GM18870 (cell line): Measurements from ENCODE around the gene NPIPA3.
"Not testable (repeated sequence)": the region's sequence is repeated elsewhere in the genome, so short reads cannot be mapped to it uniquely, and the experiment has no call there.

Source experiments
- ATAC-seq: cut with Tn5 transposase; IDR thresholded peaks from one replicate; pipeline ENCODE4 v1.9.1; 2021; ENCODE audit warnings: moderate library complexity; ENCODE audit not compliant: unreplicated experiment

NPIPA3 gene

DNA sequence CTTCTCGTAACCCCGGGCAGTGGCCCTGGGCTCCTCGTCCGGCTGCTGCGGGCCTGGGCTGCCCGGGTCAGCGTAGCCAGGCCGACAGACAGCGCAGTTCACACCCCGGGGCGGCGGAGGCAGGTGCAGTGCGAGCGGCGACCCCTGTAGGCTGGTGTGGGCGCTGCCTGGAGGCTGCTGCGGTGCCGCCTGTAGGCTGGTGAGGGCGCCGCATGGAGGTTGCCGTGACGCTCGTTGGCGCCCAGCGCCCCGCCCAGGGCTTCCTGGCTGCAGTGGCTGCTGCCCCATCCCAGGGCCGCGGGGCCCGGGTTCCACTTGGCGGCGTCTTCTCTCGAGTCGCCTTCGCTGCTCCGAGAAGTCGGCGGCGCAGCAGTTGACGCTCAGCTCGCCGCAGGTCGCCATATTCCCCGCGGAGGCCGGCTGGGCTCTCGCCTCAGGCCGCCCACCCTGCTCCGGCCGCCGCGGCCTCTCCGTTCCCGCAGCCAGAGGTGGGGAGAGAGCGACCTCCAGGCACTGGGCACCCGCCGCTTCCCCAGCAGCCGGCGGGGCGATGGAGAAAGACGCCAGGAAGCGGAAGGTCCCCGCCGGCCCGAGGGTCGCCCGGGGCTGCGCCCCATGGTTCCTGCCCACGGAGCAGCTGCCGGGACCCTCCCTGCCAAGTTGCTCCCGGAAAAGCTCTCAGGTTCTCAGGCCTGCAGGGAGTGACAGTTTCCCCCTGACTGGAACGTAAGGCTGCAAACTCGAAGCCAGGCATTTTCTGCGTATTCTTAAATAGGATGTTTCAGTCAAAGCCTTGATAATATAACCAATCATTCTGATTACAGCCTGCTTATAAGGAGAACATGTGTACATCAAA, at the start of gene NPIPA3:
Gene NPIPA3, plus strand, starts transcription at position 256 of the 856 bp plus-strand sequence. CDS start 5,533 bp downstream, outside the sequence.
- peak; percentile 75 for ATAC-seq

DNA sequence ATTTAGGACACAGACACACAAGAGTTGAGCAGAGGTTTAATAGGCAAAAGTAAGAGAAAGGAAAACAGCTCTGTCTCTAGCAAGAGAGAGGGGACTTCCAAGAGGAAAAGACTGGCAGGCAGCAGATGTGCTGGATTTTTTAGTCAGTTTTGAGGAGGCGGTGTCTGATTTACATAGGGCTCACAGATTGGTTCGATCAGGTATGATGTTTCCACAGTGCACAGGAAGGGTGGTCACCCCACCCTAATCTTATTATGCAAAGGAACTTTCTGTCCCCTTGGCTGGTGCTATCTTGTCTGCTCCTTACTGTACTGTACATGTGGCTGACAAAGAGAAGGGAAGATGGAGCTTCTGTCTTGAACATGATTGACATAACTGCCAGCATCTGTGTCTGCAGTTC, 45.1 kb upstream of the NPIPA3 start:
- ATAC-seq, result peak; percentile 64

DNA sequence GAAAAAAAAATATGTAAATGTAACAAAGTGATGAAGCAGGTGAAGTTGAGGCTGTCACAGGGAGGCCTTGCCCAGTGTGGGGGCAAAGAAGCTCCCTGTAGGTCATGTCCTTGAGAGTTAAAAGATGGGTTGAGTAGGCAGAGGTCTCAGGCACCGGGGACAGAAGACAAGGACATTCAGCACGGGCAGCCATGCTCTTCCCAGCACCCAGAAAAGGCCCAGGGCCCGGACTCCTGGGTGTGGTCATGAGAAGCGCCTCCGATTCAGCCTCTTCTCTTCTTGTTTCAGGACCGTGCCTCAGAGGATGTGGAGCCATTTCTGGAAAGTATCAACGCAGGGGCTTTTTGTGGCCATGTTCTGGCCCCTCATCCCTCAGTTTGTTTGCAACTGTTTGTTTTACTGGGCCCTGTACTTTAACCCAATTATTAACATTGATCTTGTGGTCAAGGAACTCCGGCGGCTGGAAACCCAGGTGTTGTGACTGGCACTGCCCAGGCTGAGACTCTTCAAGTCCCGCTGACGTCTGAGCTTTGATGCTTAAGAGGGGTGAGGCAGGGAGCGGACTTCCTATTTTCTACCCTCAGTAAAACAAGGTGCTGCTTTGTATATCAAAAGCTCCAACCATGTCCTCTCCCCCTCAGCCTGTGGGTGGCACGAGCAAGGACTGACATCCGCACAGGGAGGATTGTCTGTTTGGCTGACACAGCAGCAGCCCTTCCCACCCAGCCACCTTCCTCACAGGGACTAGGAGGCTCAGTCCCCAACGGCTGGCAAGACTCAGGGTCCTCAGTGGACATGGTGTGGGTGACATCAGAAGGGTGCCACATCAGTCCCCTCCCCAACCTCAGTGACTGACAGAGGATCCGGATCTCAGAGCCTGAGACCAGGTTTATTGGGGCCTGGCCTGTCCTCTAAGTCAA, 35.6 kb upstream of the NPIPA3 start:
- no peak for ATAC-seq

DNA sequence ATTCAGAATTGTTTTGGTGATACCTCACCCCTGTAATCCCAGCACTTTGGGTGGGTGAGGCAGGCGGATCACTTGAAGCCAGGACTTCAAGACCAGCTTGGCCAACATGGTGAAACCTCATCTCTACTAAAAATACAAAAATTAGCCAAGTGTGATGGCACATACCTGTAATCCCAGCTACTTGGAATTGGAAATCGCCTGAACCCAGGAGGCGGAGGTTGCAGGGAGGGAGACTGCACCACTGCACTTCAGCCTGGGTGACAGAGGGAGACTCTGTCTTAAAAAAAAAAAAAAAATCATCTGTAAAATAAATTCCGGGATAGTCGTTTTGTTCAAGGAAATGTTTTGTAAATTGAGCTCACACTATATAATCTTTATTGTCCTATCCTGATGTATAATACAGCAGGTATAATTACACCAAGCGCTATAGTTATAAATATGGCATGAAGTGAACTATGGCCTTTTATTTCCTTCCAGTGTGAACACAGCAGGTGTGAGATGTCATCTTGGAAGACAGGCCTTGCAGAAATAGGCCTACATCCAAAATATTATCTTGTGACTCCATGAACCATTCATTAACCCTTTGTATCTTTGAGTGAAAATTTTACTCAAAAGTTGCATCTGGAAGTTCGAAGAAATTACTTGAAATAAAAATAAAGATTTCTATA, 34.5 kb upstream of the NPIPA3 start:
- no peak for ATAC-seq

DNA sequence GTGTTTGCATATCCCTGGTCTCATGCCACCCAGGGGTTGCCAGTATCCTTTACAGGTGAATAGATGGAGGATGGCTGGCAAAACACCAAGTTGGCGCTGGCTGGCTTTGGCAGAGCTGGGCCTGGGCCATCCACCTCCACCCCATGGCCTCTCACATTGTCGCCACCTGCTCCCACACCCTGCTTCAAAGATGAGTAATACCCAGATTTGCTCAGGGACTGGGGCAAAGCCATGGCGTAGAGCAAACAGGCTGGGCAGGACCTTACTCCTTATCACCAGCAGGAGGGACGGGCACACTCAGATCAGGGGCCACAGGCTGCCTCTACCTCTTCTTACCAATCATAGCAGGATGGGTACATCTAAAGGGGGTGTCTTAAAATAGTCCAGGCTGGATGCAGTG, 33.4 kb upstream of the NPIPA3 start:
- no peak for ATAC-seq

DNA sequence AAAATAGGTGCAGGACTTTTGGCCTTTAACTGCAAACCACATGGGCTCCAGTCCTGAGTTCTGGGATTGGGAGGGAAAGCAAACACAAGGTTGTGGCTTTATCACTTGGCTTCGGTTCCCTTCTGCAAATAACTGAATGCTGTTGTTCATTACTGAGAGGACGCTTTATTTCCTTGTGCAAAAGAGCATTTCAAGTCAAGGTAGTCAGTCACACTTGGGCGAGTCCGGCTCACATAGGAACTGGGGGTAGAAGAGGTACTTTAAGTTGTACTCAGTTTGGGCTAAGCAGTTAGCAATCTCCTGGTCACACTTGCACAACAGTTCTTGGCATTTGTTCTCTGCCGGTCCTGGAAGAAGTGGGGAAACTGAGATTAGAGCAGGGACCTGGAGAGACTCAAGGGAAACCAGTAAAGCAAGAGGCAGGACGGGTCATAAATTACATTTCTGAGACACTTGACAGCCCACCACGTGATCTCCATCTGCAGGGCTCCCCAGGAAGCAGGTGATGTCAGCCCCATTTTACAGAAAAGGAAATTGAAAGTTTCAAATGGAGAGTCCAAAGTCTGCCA, 30.7 kb upstream of the NPIPA3 start:
- ATAC-seq, result no peak

DNA sequence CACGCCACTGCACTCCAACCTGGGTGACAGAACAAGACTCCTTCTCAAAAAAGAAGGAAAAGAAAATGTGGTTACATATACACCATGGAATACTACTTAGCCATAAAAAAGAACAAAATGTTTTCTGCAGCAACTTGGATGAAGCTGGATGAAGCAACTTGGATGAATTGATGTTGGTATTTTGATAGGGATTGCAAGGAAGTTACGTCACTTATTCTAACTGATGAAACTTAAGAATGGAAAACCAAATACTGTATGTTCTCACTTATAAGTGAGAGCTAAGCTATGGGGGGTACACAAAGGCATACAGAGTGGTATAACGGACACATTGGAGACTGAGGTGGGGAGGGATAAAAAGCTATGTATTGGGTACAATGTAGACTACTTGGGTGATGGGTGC, 26.6 kb upstream of the NPIPA3 start:
- ATAC-seq, result no peak

DNA sequence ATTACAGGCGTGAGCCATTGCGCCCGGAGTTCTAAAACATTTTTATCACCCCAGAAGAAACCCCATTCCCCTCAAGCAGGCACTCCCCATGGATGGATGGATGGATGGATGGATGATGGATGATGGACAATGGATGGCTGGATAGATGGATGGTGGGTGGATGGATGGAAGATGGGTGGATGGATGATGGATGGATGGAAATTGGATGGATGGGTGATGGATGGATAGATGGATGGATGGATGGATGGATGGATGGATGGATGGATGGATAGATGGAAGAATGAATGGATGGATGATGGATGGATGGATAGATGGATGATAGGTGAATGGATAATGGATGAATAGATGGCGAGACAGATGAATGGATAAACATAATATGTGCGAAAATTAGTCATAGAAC, 25.6 kb upstream of the NPIPA3 start:
- ATAC-seq, result no peak

DNA sequence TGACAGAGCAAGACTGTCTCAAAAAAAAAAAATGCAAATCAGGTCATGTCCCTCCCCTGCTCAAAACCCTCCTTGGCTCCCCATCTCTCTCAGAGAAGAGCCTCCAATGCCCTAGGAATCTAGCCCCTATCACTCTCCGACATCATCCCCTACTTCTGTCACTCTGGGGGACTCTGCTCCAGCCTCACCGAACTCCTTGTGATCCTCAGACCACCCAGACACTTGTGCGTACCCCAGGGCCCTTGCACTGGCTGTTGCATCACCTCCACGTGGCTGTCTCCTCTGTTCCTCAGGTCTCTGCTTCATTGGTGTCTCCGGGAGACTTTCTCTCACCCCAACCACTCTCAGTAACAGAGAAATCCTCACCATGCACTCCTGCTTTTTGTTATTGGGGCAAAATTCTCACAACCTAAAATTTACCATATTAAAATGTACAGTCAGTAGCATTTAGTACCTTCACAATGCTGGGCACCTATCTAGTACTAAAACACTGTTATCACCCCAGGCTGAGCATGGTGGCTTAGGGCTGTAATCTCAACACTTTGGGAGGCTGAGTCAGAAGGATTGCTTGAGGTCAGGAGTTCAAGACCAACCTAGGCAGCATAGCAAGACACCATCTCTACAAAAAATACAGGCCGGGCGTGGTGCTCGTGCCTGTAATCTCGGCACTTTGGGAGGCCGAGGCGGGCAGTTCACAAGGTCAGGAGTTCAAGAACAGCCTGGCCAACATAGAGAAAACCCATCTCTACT, 24.3 kb upstream of the NPIPA3 start:
- ATAC-seq, result no peak

DNA sequence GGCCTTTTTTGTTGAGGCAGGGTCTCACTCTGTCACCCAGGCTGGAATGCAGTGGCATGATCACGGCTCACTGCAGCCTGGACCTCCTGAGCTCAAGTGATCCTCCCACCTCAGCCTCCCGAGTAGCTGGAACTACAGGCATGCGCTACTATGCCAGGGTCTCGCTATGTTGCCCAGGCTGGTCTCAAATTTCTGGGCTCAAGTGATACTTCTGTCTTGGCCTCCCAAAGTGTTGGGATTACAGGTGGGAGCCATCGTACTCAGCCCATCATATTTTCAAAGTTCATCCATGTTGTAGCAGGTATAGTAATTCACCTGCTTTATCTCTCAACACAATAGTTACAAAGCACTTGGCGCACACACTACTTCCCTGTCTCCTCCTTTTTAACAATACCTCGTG, 22.8 kb upstream of the NPIPA3 start:
- not testable (repeated sequence) for ATAC-seq

DNA sequence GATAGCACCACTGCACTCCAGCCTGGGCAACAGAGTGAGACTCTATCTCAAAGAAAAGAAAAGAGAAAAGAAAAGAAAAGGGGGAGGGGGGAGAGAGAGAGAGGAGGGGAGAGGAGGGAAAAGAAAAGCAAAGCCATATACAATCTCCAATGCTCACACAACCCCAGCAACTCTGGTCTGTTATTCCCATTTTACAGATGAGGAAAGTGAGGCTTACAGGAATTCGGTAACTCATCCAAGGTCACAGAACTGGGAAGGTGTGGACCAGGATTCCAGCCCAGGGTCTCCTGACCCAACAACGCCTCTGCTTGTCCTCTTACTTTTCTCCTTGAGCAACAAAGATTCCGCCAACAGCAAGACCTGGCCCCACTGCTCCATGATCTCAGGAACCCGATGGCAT, 22.1 kb upstream of the NPIPA3 start:
- ATAC-seq, result no peak

DNA sequence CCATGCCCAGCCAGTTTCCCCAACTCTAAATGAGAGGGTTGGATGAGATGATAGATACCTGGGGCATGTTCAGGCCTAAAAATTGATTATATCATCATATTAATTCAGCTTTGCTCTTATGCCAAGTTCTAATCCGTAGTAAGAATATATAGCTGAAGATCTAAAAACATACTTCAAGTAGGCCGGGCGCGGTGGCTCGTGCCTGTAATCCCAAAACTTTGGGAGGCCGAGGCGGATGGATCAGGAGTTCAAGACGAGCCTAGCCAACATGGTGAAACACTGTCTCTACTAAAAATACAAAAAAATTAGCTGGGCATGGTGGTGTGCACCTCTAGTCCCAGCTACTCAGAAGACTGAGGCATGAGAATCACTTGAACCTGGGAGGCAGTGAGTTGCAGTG, 21.1 kb upstream of the NPIPA3 start:
- ATAC-seq, result no peak

DNA sequence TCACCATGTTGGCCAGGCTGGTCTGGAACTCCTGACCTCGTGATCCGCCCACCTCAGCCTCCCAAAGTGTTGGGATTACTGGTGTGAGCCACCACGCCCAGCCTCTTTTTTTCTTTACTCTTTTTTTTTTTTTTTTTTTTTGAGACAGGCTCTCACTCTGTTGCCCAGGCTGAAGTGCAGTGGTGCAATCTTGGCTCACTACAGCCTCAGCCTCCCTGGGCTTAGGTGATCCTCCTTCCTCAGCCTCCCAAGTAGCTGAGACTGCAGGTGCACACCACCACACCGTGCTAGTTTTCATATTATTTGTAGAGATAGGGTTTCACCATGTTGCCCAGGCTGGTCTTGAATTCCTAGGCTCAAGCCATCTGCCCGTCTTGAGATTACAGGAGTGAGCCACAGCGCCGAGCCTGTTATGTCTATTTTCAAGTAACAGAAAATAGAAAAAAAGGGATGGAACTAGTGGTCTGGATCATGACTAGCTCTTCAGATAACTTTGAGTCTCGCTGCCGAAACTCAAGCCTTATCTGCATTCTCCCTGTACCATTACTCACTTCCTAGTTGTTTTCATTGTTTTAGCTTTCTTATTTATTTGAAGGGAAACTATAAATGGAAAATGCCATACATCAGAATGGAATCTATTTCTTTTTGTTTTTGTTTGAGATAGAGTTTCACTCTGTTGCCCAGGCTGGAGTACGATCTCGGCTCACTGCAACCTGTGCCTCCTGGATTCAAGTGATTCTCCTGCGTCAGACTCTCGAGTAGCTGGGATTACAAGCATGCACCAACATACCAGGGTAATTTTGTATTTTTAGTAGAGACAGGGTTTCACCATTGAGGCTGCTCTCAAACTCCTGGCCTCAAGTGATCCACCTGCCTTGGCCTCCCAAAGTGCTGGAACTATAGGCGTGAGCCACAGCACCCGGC, 17.1 kb upstream of the NPIPA3 start:
- ATAC-seq, result not testable (repeated sequence)

DNA sequence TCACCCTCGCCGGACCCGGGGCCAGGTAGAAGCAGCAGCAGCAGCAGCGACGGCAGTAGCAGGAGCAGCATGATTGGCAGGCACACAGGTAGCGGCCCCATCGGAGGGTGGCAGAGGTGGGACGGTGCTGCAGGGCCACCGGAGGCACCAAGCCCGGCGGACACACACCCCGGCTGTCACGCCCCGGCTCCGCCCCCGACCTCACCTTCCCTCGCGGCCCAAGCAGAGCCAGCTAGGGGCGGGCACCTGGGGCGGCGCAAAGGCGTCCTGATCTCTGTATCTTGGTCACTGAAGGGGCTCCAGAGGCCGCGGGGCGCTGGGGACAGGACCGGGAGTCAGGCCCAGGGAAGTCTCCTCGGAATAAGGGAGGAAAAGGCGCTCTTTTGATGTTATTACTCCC, 9.1 kb upstream of the NPIPA3 start, which contains the start of gene PLA2G10:
Gene PLA2G10, minus strand, starts transcription at position 180 of the 400 bp plus-strand sequence. Its CDS starts 79 bp downstream, at position 101.
- not testable (repeated sequence) for ATAC-seq

DNA sequence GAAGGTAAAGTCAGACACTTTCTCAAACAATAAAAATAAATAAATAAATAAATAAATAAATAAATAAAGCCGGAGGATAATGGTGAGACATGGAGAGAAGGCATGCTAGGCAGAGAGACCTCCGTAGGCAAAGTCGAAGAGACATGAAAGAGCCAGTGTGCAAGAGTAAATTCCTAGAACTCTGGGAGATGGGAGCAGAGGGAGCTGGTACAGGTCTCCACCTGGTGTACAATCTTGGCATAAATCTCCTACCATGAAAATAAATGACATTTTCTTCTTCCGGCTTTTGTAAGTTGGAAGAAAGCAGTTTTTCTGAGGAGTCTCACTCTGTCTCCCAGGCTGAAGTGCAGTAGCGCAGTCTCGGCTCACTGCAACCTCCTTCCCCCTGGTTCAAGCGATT, 1.4 kb upstream of the NPIPA3 start:
- ATAC-seq, result not testable (repeated sequence)

DNA sequence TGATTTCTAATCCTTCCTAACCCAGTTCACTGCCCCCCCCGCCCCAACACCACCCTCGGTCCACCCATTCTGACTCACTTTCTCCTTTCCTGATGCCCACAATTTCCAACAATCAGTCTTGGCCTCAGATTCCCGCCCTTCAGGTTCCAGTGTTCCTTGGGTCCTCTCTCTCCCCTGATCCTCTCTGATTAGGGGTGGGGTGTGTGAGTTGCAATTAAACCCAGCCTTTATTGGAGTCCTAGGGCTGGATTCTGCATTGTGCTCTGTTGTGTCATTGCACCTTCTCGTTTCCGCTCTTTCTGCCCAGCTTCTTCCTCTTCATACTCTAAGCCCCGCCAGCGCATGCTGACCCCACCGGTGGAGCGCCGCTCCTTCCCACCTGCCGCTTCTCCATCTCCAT, 539 bp upstream of the NPIPA3 start:
- not testable (repeated sequence) for ATAC-seq

DNA sequence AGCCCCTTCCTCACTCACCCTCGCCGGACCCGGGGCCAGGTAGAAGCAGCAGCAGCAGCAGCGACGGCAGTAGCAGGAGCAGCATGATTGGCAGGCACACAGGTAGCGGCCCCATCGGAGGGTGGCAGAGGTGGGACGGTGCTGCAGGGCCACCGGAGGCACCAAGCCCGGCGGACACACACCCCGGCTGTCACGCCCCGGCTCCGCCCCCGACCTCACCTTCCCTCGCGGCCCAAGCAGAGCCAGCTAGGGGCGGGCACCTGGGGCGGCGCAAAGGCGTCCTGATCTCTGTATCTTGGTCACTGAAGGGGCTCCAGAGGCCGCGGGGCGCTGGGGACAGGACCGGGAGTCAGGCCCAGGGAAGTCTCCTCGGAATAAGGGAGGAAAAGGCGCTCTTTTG, 30.0 kb downstream of the NPIPA3 start:
- not testable (repeated sequence) for ATAC-seq

DNA sequence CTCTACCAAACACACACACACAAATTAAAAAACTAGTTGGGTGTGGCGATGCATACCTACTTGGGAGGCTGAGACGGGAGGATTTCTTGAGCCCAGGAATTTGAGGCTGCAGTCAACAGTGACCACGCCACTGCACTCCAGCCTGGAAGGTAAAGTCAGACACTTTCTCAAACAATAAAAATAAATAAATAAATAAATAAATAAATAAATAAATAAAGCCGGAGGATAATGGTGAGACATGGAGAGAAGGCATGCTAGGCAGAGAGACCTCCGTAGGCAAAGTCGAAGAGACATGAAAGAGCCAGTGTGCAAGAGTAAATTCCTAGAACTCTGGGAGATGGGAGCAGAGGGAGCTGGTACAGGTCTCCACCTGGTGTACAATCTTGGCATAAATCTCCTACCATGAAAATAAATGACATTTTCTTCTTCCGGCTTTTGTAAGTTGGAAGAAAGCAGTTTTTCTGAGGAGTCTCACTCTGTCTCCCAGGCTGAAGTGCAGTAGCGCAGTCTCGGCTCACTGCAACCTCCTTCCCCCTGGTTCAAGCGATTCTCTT, 37.7 kb downstream of the NPIPA3 start:
- ATAC-seq, result not testable (repeated sequence)

DNA sequence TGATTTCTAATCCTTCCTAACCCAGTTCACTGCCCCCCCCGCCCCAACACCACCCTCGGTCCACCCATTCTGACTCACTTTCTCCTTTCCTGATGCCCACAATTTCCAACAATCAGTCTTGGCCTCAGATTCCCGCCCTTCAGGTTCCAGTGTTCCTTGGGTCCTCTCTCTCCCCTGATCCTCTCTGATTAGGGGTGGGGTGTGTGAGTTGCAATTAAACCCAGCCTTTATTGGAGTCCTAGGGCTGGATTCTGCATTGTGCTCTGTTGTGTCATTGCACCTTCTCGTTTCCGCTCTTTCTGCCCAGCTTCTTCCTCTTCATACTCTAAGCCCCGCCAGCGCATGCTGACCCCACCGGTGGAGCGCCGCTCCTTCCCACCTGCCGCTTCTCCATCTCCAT, 38.6 kb downstream of the NPIPA3 start:
- not testable (repeated sequence) for ATAC-seq
